GM19025 (cell line): ENCODE measurements around the gene UBASH3A.

Experiments
- ATAC-seq: cut with Tn5 transposase; IDR thresholded peaks from one replicate; pipeline ENCODE4 v1.9.1; 2021; ENCODE audit warnings: mild to moderate bottlenecking, low read depth, moderate library complexity; ENCODE audit not compliant: unreplicated experiment

Gene UBASH3A

GRCh38 chr21:42373908-42374455, 29.7 kb upstream of the UBASH3A start:
- ATAC-seq = no peak

GRCh38 chr21:42374457-42374856, 29.2 kb upstream of the UBASH3A start:
- ATAC-seq = no peak

- no peak for ATAC-seq
These were observed 28.7 kb upstream of the UBASH3A start for GRCh38 chr21:42374864-42375499.

GRCh38 chr21:42375506-42375905, 28.2 kb upstream of the UBASH3A start:
- no peak for ATAC-seq

- no peak for ATAC-seq
These were observed 27.8 kb upstream of the UBASH3A start for GRCh38 chr21:42375966-42376337.

GRCh38 chr21:42376338-42376982, 27.2 kb upstream of the UBASH3A start:
- ATAC-seq = no peak

GRCh38 chr21:42377211-42377950, 26.3 kb upstream of the UBASH3A start:
- no peak for ATAC-seq

GRCh38 chr21:42377951-42378340, 25.8 kb upstream of the UBASH3A start:
- ATAC-seq = no peak

- ATAC-seq = no peak
These were observed 25.3 kb upstream of the UBASH3A start for GRCh38 chr21:42378418-42378817.

- ATAC-seq = no peak
These were observed 24.1 kb upstream of the UBASH3A start for GRCh38 chr21:42379426-42380215.

- no peak for ATAC-seq
These were observed 22.2 kb upstream of the UBASH3A start for GRCh38 chr21:42381347-42381984.

GRCh38 chr21:42382915-42383314, 20.8 kb upstream of the UBASH3A start:
- no peak for ATAC-seq

- no peak for ATAC-seq
These were observed 20.4 kb upstream of the UBASH3A start for GRCh38 chr21:42383331-42383730.

- no peak for ATAC-seq
These were observed 19.4 kb upstream of the UBASH3A start for GRCh38 chr21:42384156-42384945.

GRCh38 chr21:42384989-42385388, 18.7 kb upstream of the UBASH3A start:
- no peak for ATAC-seq

- no peak for ATAC-seq
These were observed 18.1 kb upstream of the UBASH3A start for GRCh38 chr21:42385619-42386018.

- ATAC-seq = no peak
These were observed 17.6 kb upstream of the UBASH3A start for GRCh38 chr21:42386034-42386591.

- no peak for ATAC-seq
These were observed 16.5 kb upstream of the UBASH3A start for GRCh38 chr21:42387164-42387563.

GRCh38 chr21:42387843-42388340, 15.8 kb upstream of the UBASH3A start:
- no peak for ATAC-seq
